NCI-H345 treated with DMSO at 0.1 percent for 48 hours (cell line): ENCODE data around the gene CTCFL.

Experiments
- DNase-seq: peaks from one replicate; lab custom pipeline; 2025; ENCODE audit not compliant: unreplicated experiment; lab: John Stamatoyannopoulos, UW

The CTCFL gene

DNA sequence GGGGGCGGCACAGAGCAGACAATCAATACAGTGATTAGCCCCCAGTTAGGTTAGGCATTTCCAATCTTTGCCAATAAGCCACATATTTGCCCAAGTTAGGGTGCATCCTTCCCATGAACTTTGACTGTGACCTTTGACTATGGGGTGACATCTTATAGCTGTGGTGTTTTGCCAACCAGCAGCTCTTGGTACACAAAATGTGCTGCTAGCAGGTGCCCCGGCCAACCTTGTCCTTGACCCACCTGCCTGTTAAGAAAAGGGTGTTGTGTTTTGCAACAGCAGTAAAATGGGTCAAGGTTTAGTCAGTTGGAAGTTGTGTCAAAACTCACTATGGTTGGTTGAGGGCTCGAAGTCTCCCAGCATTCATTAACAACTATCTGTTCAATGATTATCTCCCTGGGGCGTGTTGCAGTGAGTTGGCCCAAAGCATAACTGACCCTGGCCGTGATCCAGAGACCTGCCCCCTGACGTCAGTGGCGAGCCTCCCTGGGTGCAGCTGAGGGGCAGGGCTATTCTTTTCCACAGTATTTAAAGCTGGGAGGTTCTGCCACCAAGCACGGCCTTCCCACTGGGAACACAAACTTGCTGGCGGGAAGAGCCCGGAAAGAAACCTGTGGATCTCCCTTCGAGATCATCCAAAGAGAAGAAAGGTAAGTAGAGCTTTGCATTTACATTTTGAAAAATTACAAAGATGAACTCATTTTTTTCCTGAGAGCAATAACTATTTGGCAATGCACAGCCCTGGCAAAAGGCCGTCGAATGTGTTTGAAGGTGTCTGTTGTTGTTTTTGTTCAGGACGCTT is 35.8 kb upstream of the CTCFL start, which contains the start of gene PCK1:
Gene PCK1 (plus strand): TSS at position 557 of the 802 bp plus-strand sequence. CDS start 302 bp downstream, outside the sequence.
- no peak for DNase-seq

GRCh38 chr20:57559658-57560553 is 35.0 kb upstream of the CTCFL start:
- DNase-seq, result no peak

DNA sequence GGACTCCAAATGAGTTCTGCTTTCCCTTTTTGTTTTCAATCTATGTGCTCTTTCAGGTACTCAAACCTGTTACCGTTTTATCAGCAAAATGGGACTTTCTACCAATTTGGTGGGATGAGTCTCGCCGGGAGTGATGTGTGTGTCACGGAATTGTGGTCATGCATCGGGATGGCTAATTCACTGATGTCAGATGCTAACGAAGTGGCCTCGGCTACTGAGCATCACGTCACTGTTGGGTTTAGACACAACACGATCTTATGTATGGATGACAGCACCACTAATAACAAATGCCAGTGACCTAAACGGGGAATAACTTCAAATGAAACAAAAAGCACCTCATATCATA is 34.3 kb upstream of the CTCFL start:
- no peak for DNase-seq

GRCh38 chr20:57558614-57559288 is 33.8 kb upstream of the CTCFL start:
- DNase-seq, result no peak

DNA sequence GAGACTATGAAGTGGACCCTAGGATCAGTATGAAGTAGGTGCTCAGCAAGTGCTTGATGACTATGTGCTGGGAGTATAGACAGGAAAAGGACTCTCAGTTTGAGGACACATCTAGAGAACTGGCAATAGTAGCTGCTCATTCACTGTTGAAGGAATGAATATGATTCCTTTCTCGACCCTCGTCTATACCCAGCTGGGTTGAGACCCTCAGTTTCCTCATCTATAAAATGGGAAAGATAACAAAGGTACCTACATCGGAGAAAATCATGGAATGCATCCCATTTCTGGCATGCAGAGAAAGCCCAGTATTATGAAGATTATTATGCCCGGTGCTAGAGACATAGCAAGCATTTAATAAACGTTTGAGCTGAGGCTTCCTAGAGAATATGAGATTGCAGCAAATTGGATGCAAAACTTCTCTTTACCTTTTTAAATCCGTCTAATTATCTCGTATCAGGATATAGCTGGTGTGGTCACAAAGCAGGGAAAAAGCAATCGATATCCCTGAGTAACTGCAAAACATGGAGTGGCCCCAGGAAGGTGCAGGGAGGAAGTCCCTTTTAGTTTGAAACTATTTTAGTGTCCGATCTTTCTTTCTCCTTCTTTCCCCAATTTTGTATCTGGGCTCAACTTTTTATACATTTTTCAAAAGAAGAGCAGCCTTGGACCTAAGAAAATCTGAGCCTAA is 33.1 kb upstream of the CTCFL start:
- no peak for DNase-seq

- no peak for DNase-seq
These were observed 32.0 kb upstream of the CTCFL start for GRCh38 chr20:57556980-57557274.

DNA sequence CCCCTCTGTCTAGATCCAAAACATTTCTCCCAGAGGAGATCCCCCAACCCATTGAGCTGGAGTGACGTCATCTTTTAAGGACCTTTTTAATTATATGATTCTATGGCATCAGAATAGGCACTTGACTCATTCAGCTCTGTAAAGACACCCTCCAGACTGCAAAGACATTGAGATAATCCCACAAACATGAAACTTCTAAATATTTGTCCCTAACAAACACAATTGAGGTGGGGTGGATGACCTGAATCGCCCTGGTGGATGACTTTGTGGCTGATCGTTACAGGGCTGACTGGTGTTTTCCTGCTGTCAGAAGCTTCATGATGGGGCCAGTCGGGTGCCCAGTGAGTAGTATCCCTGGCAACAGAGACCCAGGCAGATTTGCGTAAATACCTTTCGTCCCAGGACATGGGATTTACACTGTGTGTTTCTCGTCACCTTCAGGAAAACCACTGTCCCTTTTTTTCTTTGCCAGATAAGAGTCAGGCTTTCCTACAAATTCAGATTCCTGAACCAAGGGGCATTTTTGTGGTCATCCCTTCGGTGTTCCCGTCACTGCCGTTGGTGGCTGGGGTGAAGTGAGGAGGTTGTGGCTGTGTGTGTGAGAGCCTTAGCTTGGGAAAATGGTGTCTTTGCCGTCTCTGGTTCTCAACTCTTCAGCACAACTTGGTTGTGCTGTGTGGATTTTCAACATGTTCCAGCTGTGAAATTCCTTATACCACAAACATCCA is 30.7 kb upstream of the CTCFL start:
- no peak for DNase-seq

- DNase-seq, result no peak
These were observed 28.6 kb upstream of the CTCFL start for GRCh38 chr20:57553376-57554018.

DNA sequence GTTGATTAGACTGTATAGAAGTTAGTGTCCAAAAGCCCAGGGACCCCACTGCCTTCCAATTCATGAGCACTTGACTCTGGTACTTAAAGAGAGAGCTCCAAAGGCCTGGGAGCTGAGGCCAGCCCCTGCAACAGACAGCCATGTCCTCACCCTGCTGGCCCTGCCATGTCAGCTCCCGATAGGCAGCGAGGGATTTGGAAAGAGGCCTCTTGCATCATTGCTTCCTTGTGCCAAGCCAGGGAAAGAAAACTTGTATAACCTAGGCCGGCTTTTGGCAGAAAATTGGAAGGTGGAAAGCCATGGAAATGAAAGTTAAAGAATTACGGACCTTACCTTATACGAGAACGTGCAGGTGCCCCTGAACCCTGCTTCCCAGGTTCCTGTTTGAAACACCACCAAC is 27.5 kb upstream of the CTCFL start:
- DNase-seq, result no peak

- DNase-seq, result no peak
These were observed 23.5 kb upstream of the CTCFL start for GRCh38 chr20:57548177-57549058.

- DNase-seq, result no peak
These were observed 22.2 kb upstream of the CTCFL start for GRCh38 chr20:57546956-57547649.

GRCh38 chr20:57545927-57546662 is 21.2 kb upstream of the CTCFL start:
- no peak for DNase-seq

GRCh38 chr20:57544838-57545564 is 20.1 kb upstream of the CTCFL start:
- DNase-seq, result no peak

GRCh38 chr20:57543754-57544153 is 18.8 kb upstream of the CTCFL start:
- DNase-seq, result no peak

GRCh38 chr20:57540890-57541580 is 16.1 kb upstream of the CTCFL start:
- no peak for DNase-seq

- no peak for DNase-seq
These were observed 14.9 kb upstream of the CTCFL start for GRCh38 chr20:57539889-57540288.

DNA sequence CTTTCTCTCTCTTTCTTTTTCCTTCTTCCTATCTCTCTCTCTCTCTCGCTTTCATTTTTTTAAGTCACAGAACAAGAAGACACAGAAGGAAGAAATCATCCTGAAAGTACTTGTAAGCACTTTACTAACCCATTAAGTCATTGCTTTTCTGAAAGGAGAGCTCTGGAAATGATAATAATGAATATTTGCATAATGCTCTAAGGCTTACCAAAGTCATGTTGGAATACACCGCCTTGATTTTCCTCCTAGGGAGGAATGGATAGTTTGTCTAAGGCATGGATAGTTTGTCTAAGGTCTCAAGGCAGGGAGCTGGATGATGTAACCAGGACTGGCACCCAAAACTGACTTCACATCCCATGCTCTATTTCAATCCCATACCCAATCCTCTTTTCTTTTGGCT is 12.9 kb upstream of the CTCFL start:
- no peak for DNase-seq
